PFSK-1 (cell line): ENCODE measurements around the gene CD72.

ENCODE experiments used
- FOXP2 ChIP-seq: optimal IDR thresholded peaks from 2 replicates; pipeline ENCODE3; 2011; ENCODE audit warnings: borderline replicate concordance, control low read depth, inconsistent platforms; ENCODE audit not compliant: insufficient read depth; ENCODE audit errors: extremely low read length, extremely low read depth
- POLR2AphosphoS5 ChIP-seq: IDR thresholded peaks from 2 replicates; pipeline ENCODE4 v1.6.1; 2012; ENCODE audit warnings: low read depth, mild to moderate bottlenecking, control low read depth, low read length, moderate library complexity
- REST ChIP-seq, 2 experiments: IDR thresholded peaks; 2 replicates each; pipeline versions ENCODE4 v1.6.1 to v1.8.0; 2011 to 2012; ENCODE audit warnings: low read depth in 2 of 2, low read length in 2 of 2, control low read depth in 1 of 2, inconsistent platforms in 1 of 2, mild to moderate bottlenecking in 1 of 2, moderate library complexity in 1 of 2; ENCODE audit not compliant: insufficient read depth in 1 of 2
- SIN3A ChIP-seq: IDR thresholded peaks from 2 replicates; pipeline ENCODE4 v1.6.1; 2012; ENCODE audit warnings: mild to moderate bottlenecking, low read length, moderate library complexity, borderline replicate concordance; ENCODE audit not compliant: insufficient read depth
- TAF1 ChIP-seq: IDR thresholded peaks from 2 replicates; pipeline ENCODE4 v1.6.1; 2012; ENCODE audit warnings: low read length, control low read depth, borderline replicate concordance; ENCODE audit not compliant: insufficient read depth

CD72 gene

GRCh38 chr9:35652829-35653209 lies 34.6 kb upstream of the CD72 start:
- TF ChIP-seq POLR2AphosphoS5 (no peak), TAF1 (no peak), REST (IDR thresholded peaks at IDR 0.05; ENCODE audit: insufficient read depth in 1 of 2, low read depth in 2 of 2, low read length in 2 of 2) (no peak), FOXP2 (no peak), SIN3A (no peak)

- TF ChIP-seq TAF1: no peak
- no peak for TF ChIP-seq SIN3A
- TF ChIP-seq POLR2AphosphoS5: no peak
- no peak for TF ChIP-seq FOXP2
Observed at GRCh38 chr9:35651956-35652828, 34.0 kb upstream of the CD72 start.

DNA sequence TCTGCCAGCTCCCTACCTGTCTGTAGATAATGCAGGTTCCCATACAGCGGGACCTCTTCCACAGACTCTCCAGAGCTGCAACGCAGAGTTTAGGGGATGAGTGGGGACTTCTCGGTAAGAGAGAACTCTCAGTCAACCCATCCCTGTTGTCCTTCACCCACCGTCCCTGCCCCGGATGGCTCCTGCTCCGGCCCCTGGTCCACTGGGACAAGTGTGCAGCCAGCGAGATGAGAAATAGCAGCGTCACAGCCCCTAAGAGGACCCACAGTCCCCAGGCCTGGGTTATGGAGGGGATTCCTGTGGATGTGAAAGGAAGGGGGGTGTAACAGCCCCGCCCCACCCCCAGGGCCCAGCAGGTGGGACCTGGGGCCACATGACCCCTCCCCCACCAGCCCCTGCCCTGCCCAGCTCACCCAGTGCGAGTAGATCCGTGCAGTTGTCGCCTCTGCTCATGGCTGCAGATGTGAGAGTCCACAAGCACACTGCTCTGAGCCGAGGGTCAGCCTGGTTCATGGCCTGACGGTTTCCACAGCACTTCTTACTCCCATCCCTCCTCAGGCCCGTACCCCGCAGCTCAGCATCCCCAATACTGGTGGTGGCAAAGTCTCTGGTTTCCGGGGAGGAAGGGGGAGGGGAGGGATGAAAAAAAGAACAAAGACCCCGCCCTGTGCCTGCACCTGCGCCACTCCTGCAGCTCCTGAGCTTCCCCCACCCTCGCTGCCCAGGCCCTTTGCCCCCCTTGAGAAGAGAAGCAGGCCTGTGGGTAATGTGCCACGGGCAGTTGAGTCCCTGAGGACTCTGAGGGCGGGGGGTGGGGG lies 32.3 kb upstream of the CD72 start, which contains the start of gene SIT1:
Gene SIT1 (minus strand): TSS at position 591 of the 818 bp plus-strand sequence. CDS start 78 bp downstream, at position 513.
- TF ChIP-seq TAF1 (no peak), SIN3A (no peak), FOXP2 (no peak), POLR2AphosphoS5 (no peak), REST (IDR thresholded peaks at IDR 0.05; ENCODE audit: insufficient read depth in 1 of 2, low read depth in 2 of 2, low read length in 2 of 2) (no peak)

DNA sequence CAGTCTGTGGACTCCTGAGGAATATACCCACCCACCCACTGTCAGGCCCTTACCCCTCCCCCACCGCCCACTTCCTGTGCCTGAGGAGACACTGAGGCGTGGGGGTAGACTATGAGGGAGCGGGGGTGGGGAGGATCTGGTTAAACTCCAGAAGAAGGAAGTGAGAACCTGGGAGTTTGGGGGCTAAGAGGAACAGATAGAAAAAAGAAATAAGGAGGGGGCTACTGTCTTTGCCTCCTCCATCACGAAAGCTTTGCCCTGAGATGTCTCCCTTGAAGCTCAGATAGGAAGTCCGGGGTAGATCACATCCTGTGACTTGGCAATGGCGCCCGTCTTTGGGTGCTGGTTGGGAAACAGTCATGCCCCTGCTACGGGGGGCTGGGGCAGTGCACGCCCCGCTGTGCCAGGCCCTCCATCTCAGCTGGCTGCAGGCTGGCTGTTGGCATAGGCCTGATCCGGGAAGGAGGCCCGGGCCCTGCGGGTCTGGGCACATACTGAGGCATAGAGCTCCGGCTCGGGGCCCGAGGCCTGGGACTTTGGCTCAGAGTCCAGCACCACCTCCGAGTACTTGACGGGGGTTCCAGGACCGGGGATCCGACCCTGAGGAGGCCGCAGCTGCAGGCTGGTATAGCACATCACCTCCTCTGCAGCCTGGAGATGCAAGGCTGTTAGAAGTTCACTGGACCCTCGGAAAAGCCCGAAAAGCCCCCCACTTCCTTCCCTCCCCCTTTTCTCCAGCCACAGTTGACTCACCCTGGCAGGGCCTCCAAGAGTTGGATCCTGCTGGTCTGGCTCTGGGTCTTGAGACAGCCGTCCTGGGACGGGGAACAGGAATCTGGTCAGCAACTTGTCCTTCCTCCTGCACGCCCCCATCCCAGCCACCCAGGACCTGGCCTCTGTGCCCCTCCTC lies 31.5 kb upstream of the CD72 start:
- TF ChIP-seq POLR2AphosphoS5 (no peak), TAF1 (no peak), REST (IDR thresholded peaks at IDR 0.05; ENCODE audit: insufficient read depth in 1 of 2, low read depth in 2 of 2, low read length in 2 of 2) (no peak), FOXP2 (no peak), SIN3A (no peak)
